Naive thymus-derived CD4-positive, alpha-beta T cell (primary cell): ENCODE results near the gene CACNA1G. TPM values are rescaled to one million over a fixed set of nuclear protein-coding genes. Genes with fewer than 3 reads are reported as not detected.

Experiments
- ATAC-seq: fragments of 150-1000 bp; cut with Tn5 transposase; 2 replicates; pipeline ENCODE4 v1.10.0; 2021; ENCODE audit warnings: mild to moderate bottlenecking, moderate library complexity
- CTCF ChIA-PET: fragments of 350-600 bp; sonication (Branson Sonifier 250); formaldehyde crosslinking; loops from one replicate; lab custom pipeline; 2021; ENCODE audit warnings: antibody characterized with exemption; lab: Charles Lee
- POLR2A ChIA-PET: fragments of 350-600 bp; sonication (Branson Sonifier 250); formaldehyde crosslinking; loops from one replicate; lab custom pipeline; 2021; ENCODE audit warnings: antibody characterized with exemption, inconsistent platforms; lab: Charles Lee
- DNase-seq, 9 donors: peaks; one replicate each; pipeline versions ENCODE4 v3.0.0 to v3.0.0-alpha.2; 2020 to 2022; ENCODE audit warnings: mixed read lengths in 1 of 9
- H3K27ac ChIP-seq: one replicate; pipeline ENCODE4 v1.7.0; 2013; ENCODE audit warnings: mild to moderate bottlenecking, low read depth, low read length, moderate library complexity
- H3K27me3 ChIP-seq, 2 donors: one replicate each; pipeline ENCODE4 v1.7.0; 2013; ENCODE audit warnings: low read length in 2 of 2, mild to moderate bottlenecking in 2 of 2, moderate library complexity in 2 of 2; ENCODE audit not compliant: control insufficient read depth in 2 of 2, insufficient read depth in 2 of 2
- H3K36me3 ChIP-seq, 3 experiments: 1 replicate in 2 of 3; 2 replicates in 1 of 3; pipeline ENCODE4 v1.7.0; 2013; ENCODE audit warnings: low read length in 3 of 3, mild to moderate bottlenecking in 3 of 3, moderate library complexity in 1 of 3; ENCODE audit not compliant: insufficient read depth in 3 of 3, control insufficient read depth in 2 of 3
- H3K4me1 ChIP-seq, 2 donors: one replicate each; pipeline ENCODE4 v1.7.0; 2013; ENCODE audit warnings: low read length in 2 of 2, mild to moderate bottlenecking in 2 of 2, moderate library complexity in 1 of 2; ENCODE audit not compliant: control insufficient read depth in 2 of 2, insufficient read depth in 2 of 2
- H3K4me3 ChIP-seq: 2 replicates; pipeline ENCODE4 v1.7.0; 2013; ENCODE audit warnings: mild to moderate bottlenecking, low read length
- H3K9me3 ChIP-seq, 3 experiments: 1 replicate in 2 of 3; 2 replicates in 1 of 3; pipeline ENCODE4 v1.7.0; 2013; ENCODE audit warnings: low read length in 3 of 3; ENCODE audit not compliant: control insufficient read depth in 2 of 3
- H3K27ac Mint-ChIP-seq, 9 donors: one replicate each; pipeline ENCODE4 v1.8.0; 2020 to 2022; ENCODE audit warnings: mixed read lengths in 9 of 9, mild to moderate bottlenecking in 8 of 9, moderate library complexity in 5 of 9, inconsistent platforms in 2 of 9
- H3K27me3 Mint-ChIP-seq, 5 donors: one replicate each; pipeline ENCODE4 v1.8.0; 2021 to 2022; ENCODE audit warnings: mixed read lengths in 5 of 5, mild to moderate bottlenecking in 1 of 5
- H3K36me3 Mint-ChIP-seq, 5 donors: one replicate each; pipeline ENCODE4 v1.8.0; 2020 to 2022; ENCODE audit warnings: mixed read lengths in 5 of 5, mild to moderate bottlenecking in 3 of 5, inconsistent platforms in 1 of 5
- H3K4me1 Mint-ChIP-seq, 7 donors: one replicate each; pipeline ENCODE4 v1.8.0; 2020 to 2022; ENCODE audit warnings: mixed read lengths in 7 of 7, mild to moderate bottlenecking in 3 of 7, inconsistent platforms in 1 of 7
- H3K4me3 Mint-ChIP-seq, 10 donors: one replicate each; pipeline ENCODE4 v1.8.0; 2020 to 2022; ENCODE audit warnings: mild to moderate bottlenecking in 10 of 10, mixed read lengths in 10 of 10, moderate library complexity in 6 of 10, inconsistent platforms in 2 of 10
- H3K9me3 Mint-ChIP-seq, 11 donors: one replicate each; pipeline ENCODE4 v1.8.0; 2020 to 2022; ENCODE audit warnings: mixed read lengths in 11 of 11, mild to moderate bottlenecking in 4 of 11, inconsistent platforms in 1 of 11, moderate library complexity in 1 of 11
- intact Hi-C, 2 donors: fragments of 100-400 bp; cut with micrococcal nuclease; formaldehyde crosslinking; loops; one replicate each; pipeline ENCODE4 v1.15.1; 2023
- polyA plus RNA-seq, 2 donors: library from polyadenylated mRNA; unstranded; fragments of 300-500 nt; fragmentation: Illumina TruSeq; gene quantifications; one replicate each; pipeline ENCODE4 v1.2.3, GENCODE V29; 2021
- total RNA-seq, 6 experiments: library from RNA in 5 of 6; stranded (reverse) in 5 of 6; gene quantifications; 1 replicate in 5 of 6; 2 replicates in 1 of 6; pipeline ENCODE4 v1.2.3 and lab custom pipeline; 2021 to 2026

CACNA1G gene
- total RNA-seq (not detected), polyA plus RNA-seq (not detected), total RNA-seq (lab: John Stamatoyannopoulos, UW) (0.40 reads per million)

GRCh38 chr17:50560185-50560824, at the start of gene CACNA1G:
Gene CACNA1G, plus strand, starts transcription at chr17:50560715. Its CDS starts 745 bp downstream, at chr17:50561460.
- H3K4me1 ChIP-seq = peaks cover 20 to 23% of the 10 kb centered on the region in 2 donors
- peak; percentile 94 for ATAC-seq
- H3K27me3 Mint-ChIP-seq = peaks cover 38 to 71% (median 46%) of the 10 kb centered on the region in 5 donors
- H3K4me3 Mint-ChIP-seq = peak within 1 kb of the TSS; percentile 68 to 87 (median 80)
- peaks cover 12 to 37% (median 21%) of the 10 kb centered on the region in 7 donors for H3K4me1 Mint-ChIP-seq
- POLR2A ChIA-PET = interaction anchor here (0.7 to 2.0 kb wide), 4 partner anchors 10 to 19 kb away, joined by 3 to 9 read pairs (median 3); no protein-coding TSS in a partner anchor
- intact Hi-C loops = loop anchor here (1.0 to 5.0 kb wide), 4 partner anchors 13 to 147 kb away; partner anchors contain the start of genes ANKRD40 (in 2 of the 2), RSAD1 (in 2 of the 2) and SPATA20 (in 2 of the 2)
- peak; percentile 72 to 93 (median 81) for DNase-seq
- H3K9me3 Mint-ChIP-seq = no peaks in the 10 kb centered on the region
- no peaks in the 10 kb centered on the region for H3K36me3 Mint-ChIP-seq
- no peaks in the 10 kb centered on the region for H3K9me3 ChIP-seq
- no peak within 1 kb of the TSS for H3K27ac ChIP-seq
- CTCF ChIA-PET = interaction anchor here (0.6 to 0.7 kb wide), 2 partner anchors 115 to 356 kb away, joined by 3 read pairs; no protein-coding TSS in a partner anchor
- peak within 1 kb of the TSS; percentile 73 for H3K4me3 ChIP-seq
- peak within 1 kb of the TSS in 3 of 9 donors; percentile 13 to 28 (median 25) for H3K27ac Mint-ChIP-seq
- H3K27me3 ChIP-seq = peaks cover 19 to 27% of the 10 kb centered on the region in 2 donors
- H3K36me3 ChIP-seq = no peaks in the 10 kb centered on the region

- ChIA-PET CTCF (interaction anchor here (0.9 kb wide), 1 partner anchor 36 kb away, joined by 3 read pairs; the partner anchor contains the start of gene SPATA20), POLR2A (interaction anchor here (0.9 kb wide), 1 partner anchor 31 kb away, joined by 3 read pairs; no protein-coding TSS in a partner anchor)
- ATAC-seq (peak; percentile 41), DNase-seq (peak in 4 of 9 donors; percentile 10 to 47 (median 18))
- H3K4me1 ChIP-seq = peaks cover 7 to 10% of the 10 kb centered on the region in 2 donors
- H3K36me3 ChIP-seq = no peaks in the 10 kb centered on the region
- Mint-ChIP-seq H3K9me3 (no peaks in the 10 kb centered on the region), H3K27ac (peak overlapping the region in 5 of 9 donors; percentile 19 to 89 (median 43)), H3K4me1 (peaks cover 0 to 40% (median 26%) of the 10 kb centered on the region in 7 donors), H3K36me3 (peaks cover 0 to 3% (median 0%) of the 10 kb centered on the region in 5 donors), H3K4me3 (peak overlapping the region in 2 of 10 donors; percentile 17 to 74), H3K27me3 (peaks cover 0 to 9% (median 0%) of the 10 kb centered on the region in 5 donors)
- no peak overlapping the region for H3K27ac ChIP-seq
- H3K9me3 ChIP-seq = no peaks in the 10 kb centered on the region
- H3K27me3 ChIP-seq = no peaks in the 10 kb centered on the region
- H3K4me3 ChIP-seq = no peak overlapping the region
- intact Hi-C loops = loop anchor here in 1 of 2 donors (1.0 kb wide), 3 partner anchors 31 to 356 kb away; partner anchors contain the start of gene RSAD1
These were observed 49.5 kb upstream of the CACNA1G start for GRCh38 chr17:50511058-50511457.

DNA sequence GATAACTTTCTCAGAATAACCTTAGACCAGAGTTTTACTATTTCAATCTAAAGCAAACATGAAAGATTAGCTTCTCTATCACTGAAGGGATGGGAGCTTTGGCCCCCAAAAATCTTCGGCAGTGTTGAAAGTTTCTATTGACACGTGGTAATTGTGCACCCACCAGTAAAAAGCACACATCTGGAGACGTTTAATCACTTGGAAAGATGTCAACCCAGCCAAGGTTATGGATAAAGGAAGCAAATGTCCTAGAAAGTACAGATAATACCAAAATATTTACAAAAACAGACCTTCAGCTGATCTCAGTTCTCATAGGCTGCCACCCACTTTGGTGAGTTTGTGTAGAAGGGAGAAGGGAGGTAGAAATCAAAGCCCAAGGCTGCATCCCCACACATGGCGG, 47.0 kb upstream of the CACNA1G start:
- H3K27me3 ChIP-seq = no peaks in the 10 kb centered on the region
- Mint-ChIP-seq H3K27ac (no peak overlapping the region), H3K9me3 (no peaks in the 10 kb centered on the region), H3K4me1 (peaks cover 0 to 51% (median 33%) of the 10 kb centered on the region in 7 donors), H3K27me3 (peaks cover 0 to 9% (median 0%) of the 10 kb centered on the region in 5 donors), H3K4me3 (no peak overlapping the region), H3K36me3 (peaks cover 0 to 3% (median 0%) of the 10 kb centered on the region in 5 donors)
- no peaks in the 10 kb centered on the region for H3K9me3 ChIP-seq
- no peaks in the 10 kb centered on the region for H3K36me3 ChIP-seq
- POLR2A ChIA-PET = no interaction called here
- no peak for ATAC-seq
- no peak overlapping the region for H3K4me3 ChIP-seq
- no peak for DNase-seq
- CTCF ChIA-PET = interaction anchor here (0.6 to 1.5 kb wide), 3 partner anchors 23 to 613 kb away, joined by 3 to 5 read pairs (median 4); no protein-coding TSS in a partner anchor
- H3K27ac ChIP-seq = no peak overlapping the region
- H3K4me1 ChIP-seq = peaks cover 10 to 15% of the 10 kb centered on the region in 2 donors
- intact Hi-C loops = no loop called here

GRCh38 chr17:50514388-50514787, 46.1 kb upstream of the CACNA1G start:
- intact Hi-C loops = no loop called here
- no peak for ATAC-seq
- Histone ChIP-seq H3K36me3 (no peaks in the 10 kb centered on the region), H3K4me1 (peaks cover 4 to 8% of the 10 kb centered on the region in 2 donors), H3K27me3 (no peaks in the 10 kb centered on the region), H3K4me3 (no peak overlapping the region), H3K27ac (no peak overlapping the region), H3K9me3 (no peaks in the 10 kb centered on the region)
- DNase-seq = no peak
- Mint-ChIP-seq H3K9me3 (no peaks in the 10 kb centered on the region), H3K36me3 (peaks cover 0 to 3% (median 0%) of the 10 kb centered on the region in 5 donors), H3K4me1 (peaks cover 0 to 42% (median 24%) of the 10 kb centered on the region in 7 donors), H3K27ac (no peak overlapping the region), H3K27me3 (peaks cover 0 to 9% (median 0%) of the 10 kb centered on the region in 5 donors), H3K4me3 (no peak overlapping the region)
- CTCF ChIA-PET = interaction anchor here (1.5 kb wide), 1 partner anchor 11 kb away, joined by 3 read pairs; no protein-coding TSS in a partner anchor
- POLR2A ChIA-PET = no interaction called here

GRCh38 chr17:50514936-50515702, 45.4 kb upstream of the CACNA1G start:
- H3K36me3 ChIP-seq = no peaks in the 10 kb centered on the region
- Mint-ChIP-seq H3K9me3 (no peaks in the 10 kb centered on the region), H3K4me1 (peaks cover 0 to 37% (median 18%) of the 10 kb centered on the region in 7 donors), H3K36me3 (no peaks in the 10 kb centered on the region), H3K4me3 (no peak overlapping the region), H3K27ac (no peak overlapping the region), H3K27me3 (peaks cover 0 to 9% (median 0%) of the 10 kb centered on the region in 5 donors)
- H3K9me3 ChIP-seq = no peaks in the 10 kb centered on the region
- no peak overlapping the region for H3K27ac ChIP-seq
- ATAC-seq = no peak
- CTCF ChIA-PET = interaction anchor here (1.5 kb wide), 1 partner anchor 11 kb away, joined by 3 read pairs; no protein-coding TSS in a partner anchor
- POLR2A ChIA-PET = interaction anchor here (0.5 kb wide), 1 partner anchor 112 kb away, joined by 3 read pairs; no protein-coding TSS in a partner anchor
- no peak for DNase-seq
- intact Hi-C loops = no loop called here
- H3K4me1 ChIP-seq = peaks cover 4 to 8% of the 10 kb centered on the region in 2 donors
- no peaks in the 10 kb centered on the region for H3K27me3 ChIP-seq
- no peak overlapping the region for H3K4me3 ChIP-seq

DNA sequence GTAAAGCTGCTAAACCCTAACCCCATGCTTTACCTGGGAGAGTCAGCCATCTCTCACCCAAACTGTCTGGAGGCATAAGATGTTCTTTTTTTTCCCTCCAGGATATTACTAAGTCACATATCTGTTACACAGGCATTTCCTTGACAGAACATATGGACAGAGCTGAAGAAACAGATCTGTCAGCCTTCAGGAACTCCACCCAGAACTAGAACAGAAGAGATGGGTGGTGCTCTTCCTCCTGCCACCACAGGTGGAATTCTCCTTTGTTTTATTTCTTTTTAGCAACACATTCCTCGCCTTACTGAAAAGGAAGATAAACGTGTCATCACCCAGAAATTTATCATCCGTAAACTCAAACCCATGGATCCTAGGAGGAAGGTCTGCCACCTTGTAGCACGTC, 43.5 kb upstream of the CACNA1G start:
- peaks cover 0 to 8% of the 10 kb centered on the region in 2 donors for H3K4me1 ChIP-seq
- H3K9me3 ChIP-seq = no peaks in the 10 kb centered on the region
- Mint-ChIP-seq H3K4me3 (peak overlapping the region in 7 of 10 donors; percentile 12 to 70 (median 23)), H3K27me3 (peaks cover 0 to 3% (median 0%) of the 10 kb centered on the region in 5 donors), H3K27ac (peak overlapping the region in 5 of 9 donors; percentile 48 to 84 (median 56)), H3K9me3 (no peaks in the 10 kb centered on the region), H3K36me3 (no peaks in the 10 kb centered on the region), H3K4me1 (peaks cover 0 to 27% (median 12%) of the 10 kb centered on the region in 7 donors)
- H3K27ac ChIP-seq = no peak overlapping the region
- ATAC-seq (no peak), DNase-seq (no peak)
- H3K36me3 ChIP-seq = no peaks in the 10 kb centered on the region
- CTCF ChIA-PET = interaction anchor here (1.8 kb wide), 1 partner anchor 16 kb away, joined by 7 read pairs; no protein-coding TSS in a partner anchor
- H3K4me3 ChIP-seq = no peak overlapping the region
- no peaks in the 10 kb centered on the region for H3K27me3 ChIP-seq
- intact Hi-C loops = no loop called here
- POLR2A ChIA-PET = no interaction called here
